Ovary (tissue), 9 donors: ENCODE measurements around the gene STX16. TPM values are rescaled to one million over a fixed set of nuclear protein-coding genes. Genes with fewer than 3 reads are reported as not detected.
"Not testable (repeated sequence)": the region's sequence is repeated elsewhere in the genome, so short reads cannot be mapped to it uniquely, and the experiment has no call there.

Source experiments
- DNase-seq, 5 donors: peaks; one replicate each; pipeline ENCODE4 v3.0.0-alpha.2; 2019 to 2020
- H3K27ac ChIP-seq, 2 donors: fragments of 200-600 bp; one replicate each; pipeline versions ENCODE4 v1.5.1 to v1.8.0; 2019 to 2022
- H3K27me3 ChIP-seq: fragments of 200-600 bp; one replicate; pipeline ENCODE4 v1.8.0; 2022
- H3K36me3 ChIP-seq: fragments of 200-600 bp; sonication (generic); one replicate; pipeline ENCODE4 v1.5.1; 2019
- H3K4me1 ChIP-seq: one replicate; pipeline ENCODE4 v1.8.1; 2013; ENCODE audit warnings: mild to moderate bottlenecking, moderate library complexity; ENCODE audit not compliant: insufficient read depth
- H3K4me3 ChIP-seq: fragments of 200-600 bp; sonication (generic); one replicate; pipeline ENCODE4 v1.5.1; 2017
- H3K9me3 ChIP-seq, 2 donors: fragments of 200-600 bp in 1 of 2; sonication (generic) in 1 of 2; one replicate each; pipeline versions ENCODE4 v1.5.1 to v1.8.1; 2013 to 2019; ENCODE audit warnings: mild to moderate bottlenecking in 1 of 2, moderate library complexity in 1 of 2
- EP300 ChIP-seq: sonication (generic); formaldehyde crosslinking; IDR thresholded peaks from one replicate; pipeline ENCODE4 v1.6.1; 2017; ENCODE audit warnings: antibody characterized with exemption
- POLR2A ChIP-seq: fragments of 450-650 bp; IDR thresholded peaks from one replicate; pipeline ENCODE4 v1.6.1; 2017; ENCODE audit warnings: antibody characterized with exemption, mild to moderate bottlenecking, moderate library complexity
- WGBS, 3 donors: extraction: QIAGEN DNeasy Blood & Tissue Kit in 1 of 3; methylation state at CpG; one replicate each; pipeline versions ENCODE4 v1.1.5 to v1.1.7; 2013 to 2017; 5-methylcytosine and 5-hydroxymethylcytosine counted together
- intact Hi-C, 4 donors: fragments of 100-400 bp; cut with DNase I; formaldehyde crosslinking; loops; one replicate each; pipeline versions ENCODE4 v1.11.0 to v1.15.1; 2022 to 2023
- polyA plus RNA-seq, 2 donors: library from polyadenylated mRNA; stranded (reverse); fragments of 200-250 nt in 1 of 2; fragments of 350-450 nt in 1 of 2; fragmentation: Illumina TruSeq in 1 of 2; extraction: RNeasy Lipid Tissue Mini Kit (QIAGEN cat#74804) in 1 of 2; gene quantifications; one replicate each; pipeline ENCODE4 v1.2.3, GENCODE V29; 2013 to 2014
- total RNA-seq, 7 donors: library from RNA; depleted of rRNA in 2 of 7; stranded (reverse); fragments of >200 nt in 2 of 7; fragmentation: NEBNext Ultra II Directional in 3 of 7; extraction: Animal tissue kit (Norgen Biotek cat#: 25700) in 3 of 7; gene quantifications; one replicate each; pipeline versions ENCODE4 v1.1.0 to v1.2.4, GENCODE V29; 2016 to 2023
- TF ChIP-seq, protein P1 (sequence below), 3 donors: fragments of 450-650 bp in 2 of 3; fragments of 200-600 bp in 1 of 3; IDR thresholded peaks; one replicate each; pipeline versions ENCODE4 v1.5.1 to v1.8.0; 2016 to 2022; ENCODE audit warnings: antibody characterized with exemption in 3 of 3, mild to moderate bottlenecking in 1 of 3
- donor health status: DM: no; HTN: no; CAD: no; lungs with moderate emphysema.
- donor health status: DM: no; HTN: no; CAD: no.
- donor health status: Bipolar disorder and iron deficiency.
- donor health status: DM: yes; HTN: yes; CAD: no.
- donor health status: DM: no; HTN: no; CAD: no.
- donor health status: DM: yes; HTN: yes; CAD: no.

STX16 gene
- total and polyA plus RNA-seq, 9 donors: 31.9 to 55.8 (median 46.5) TPM

DNA sequence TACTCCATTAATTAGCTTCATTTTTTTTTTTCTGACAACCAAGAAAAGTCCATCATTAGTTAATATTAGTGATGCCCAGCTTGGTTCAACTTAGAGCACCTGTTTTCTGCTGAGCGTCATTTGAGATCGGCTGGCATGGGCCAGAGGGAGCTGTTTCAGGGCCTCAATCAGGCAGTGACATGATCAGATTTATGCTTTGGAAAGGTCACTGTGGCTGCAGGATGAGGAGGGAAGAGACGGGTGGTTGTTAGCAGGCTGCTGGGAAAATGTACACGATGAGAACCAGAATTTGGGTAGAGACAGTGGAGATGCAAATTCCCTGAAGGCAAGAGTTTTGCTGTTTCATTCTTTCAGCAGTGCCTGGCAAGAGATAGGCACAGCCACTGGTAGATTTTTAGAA lies 4.4 kb upstream of the STX16 start:
- intact Hi-C loops: loop anchor here in 2 of 4 donors (5.0 kb wide), 1 partner anchor 409 kb away; no protein-coding TSS in a partner anchor
- Histone ChIP-seq H3K27ac (no peak overlapping the region), H3K4me3 (no peak overlapping the region), H3K9me3 (no peaks in the 10 kb centered on the region), H3K4me1 (peaks cover 3% of the 10 kb centered on the region), H3K27me3 (no peaks in the 10 kb centered on the region), H3K36me3 (no peaks in the 10 kb centered on the region)
- WGBS, 3 donors: 70 to 74% (median 71%) methylated on average over 4 of the region's 4 CpGs
- TF ChIP-seq EP300: no peak
- no peak for DNase-seq

DNA sequence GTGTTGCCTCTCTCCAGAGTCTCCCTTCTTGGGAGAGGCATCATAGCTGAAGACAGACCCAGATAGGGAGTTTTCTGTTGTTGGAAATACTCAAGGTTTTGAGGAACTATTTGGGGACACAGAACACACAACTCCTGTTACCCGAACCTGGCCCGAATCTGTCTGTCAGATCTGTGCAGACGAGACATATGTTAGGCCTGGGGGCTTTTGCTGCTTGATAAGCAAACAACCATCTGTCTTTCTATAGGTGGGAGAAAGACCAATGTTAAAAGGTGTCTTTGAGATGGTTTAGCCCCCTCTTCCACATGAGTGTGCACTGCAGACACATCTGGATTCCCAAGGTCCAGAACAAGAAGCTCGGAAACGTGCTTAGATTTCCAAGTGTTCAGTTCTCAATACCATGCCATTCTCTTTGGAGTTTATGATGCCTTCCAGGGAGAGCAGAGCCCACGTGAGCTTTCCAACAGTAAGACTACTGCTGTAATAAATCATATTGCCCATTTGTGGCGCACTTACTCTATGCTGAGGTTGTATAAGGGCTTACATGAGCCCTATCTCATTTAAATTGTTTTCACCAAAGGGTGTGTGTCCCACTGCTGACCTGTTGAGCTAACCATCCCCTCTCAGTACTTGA lies 3.8 kb upstream of the STX16 start:
- Histone ChIP-seq H3K9me3 (no peaks in the 10 kb centered on the region), H3K27ac (no peak overlapping the region), H3K36me3 (no peaks in the 10 kb centered on the region), H3K4me1 (peaks cover 3% of the 10 kb centered on the region), H3K4me3 (no peak overlapping the region), H3K27me3 (no peaks in the 10 kb centered on the region)
- TF ChIP-seq POLR2A (no peak), EP300 (no peak)
- TF ChIP-seq, protein P1, sequence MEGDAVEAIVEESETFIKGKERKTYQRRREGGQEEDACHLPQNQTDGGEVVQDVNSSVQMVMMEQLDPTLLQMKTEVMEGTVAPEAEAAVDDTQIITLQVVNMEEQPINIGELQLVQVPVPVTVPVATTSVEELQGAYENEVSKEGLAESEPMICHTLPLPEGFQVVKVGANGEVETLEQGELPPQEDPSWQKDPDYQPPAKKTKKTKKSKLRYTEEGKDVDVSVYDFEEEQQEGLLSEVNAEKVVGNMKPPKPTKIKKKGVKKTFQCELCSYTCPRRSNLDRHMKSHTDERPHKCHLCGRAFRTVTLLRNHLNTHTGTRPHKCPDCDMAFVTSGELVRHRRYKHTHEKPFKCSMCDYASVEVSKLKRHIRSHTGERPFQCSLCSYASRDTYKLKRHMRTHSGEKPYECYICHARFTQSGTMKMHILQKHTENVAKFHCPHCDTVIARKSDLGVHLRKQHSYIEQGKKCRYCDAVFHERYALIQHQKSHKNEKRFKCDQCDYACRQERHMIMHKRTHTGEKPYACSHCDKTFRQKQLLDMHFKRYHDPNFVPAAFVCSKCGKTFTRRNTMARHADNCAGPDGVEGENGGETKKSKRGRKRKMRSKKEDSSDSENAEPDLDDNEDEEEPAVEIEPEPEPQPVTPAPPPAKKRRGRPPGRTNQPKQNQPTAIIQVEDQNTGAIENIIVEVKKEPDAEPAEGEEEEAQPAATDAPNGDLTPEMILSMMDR (IDR thresholded peaks at IDR 0.05): no peak
- DNase-seq: no peak
- 83 to 89% (median 87%) methylated on average over 7 of the region's 7 CpGs for WGBS, 3 donors
- intact Hi-C loops: loop anchor here in 2 of 4 donors (5.0 kb wide), 1 partner anchor 410 kb away; no protein-coding TSS in a partner anchor

DNA sequence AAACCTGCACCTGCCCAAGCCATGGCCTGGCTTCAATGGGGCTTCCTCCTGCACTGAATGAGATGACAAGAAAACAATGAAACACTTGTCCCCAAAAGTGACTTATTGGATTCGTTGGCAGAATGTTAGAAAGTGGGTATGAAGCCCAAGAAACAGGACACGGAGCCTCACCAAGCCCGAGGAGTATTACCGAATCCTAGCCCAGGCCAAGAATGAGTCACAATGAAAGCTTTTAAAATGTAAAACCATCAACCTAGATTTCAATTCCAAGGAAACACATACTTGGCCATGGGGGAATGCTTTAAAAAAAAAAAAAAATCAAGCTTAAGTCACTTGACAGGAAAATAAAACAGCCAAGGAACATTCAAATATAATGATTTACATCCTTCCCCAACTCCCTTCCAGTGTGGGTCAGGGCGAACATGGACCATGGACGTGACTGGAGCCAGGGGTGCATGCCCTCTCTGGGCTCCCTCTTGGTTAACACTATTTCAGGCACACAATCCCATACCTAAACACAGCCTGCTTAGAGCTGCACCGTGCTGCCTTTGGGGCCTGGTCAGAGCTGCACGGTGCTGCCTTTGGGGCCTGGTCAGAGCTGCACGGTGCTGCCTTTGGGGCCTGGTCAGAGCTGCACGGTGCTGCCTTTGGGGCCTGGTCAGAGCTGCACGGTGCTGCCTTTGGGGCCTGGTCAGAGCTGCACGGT lies 3.1 kb upstream of the STX16 start:
- H3K27ac ChIP-seq: no peak overlapping the region
- H3K36me3 ChIP-seq: no peaks in the 10 kb centered on the region
- TF ChIP-seq EP300 (no peak), POLR2A (no peak)
- TF ChIP-seq, protein P1 (IDR thresholded peaks at IDR 0.05): no peak
- intact Hi-C loops: loop anchor here in 2 of 4 donors (5.0 kb wide), 1 partner anchor 411 kb away; no protein-coding TSS in a partner anchor
- H3K27me3 ChIP-seq: no peaks in the 10 kb centered on the region
- H3K4me1 ChIP-seq: peaks cover 3% of the 10 kb centered on the region
- no peak overlapping the region for H3K4me3 ChIP-seq
- DNase-seq: no peak
- H3K9me3 ChIP-seq: no peaks in the 10 kb centered on the region
- 59 to 86% (median 80%) methylated on average over 10 to 11 of the region's 12 CpGs for WGBS, 3 donors

DNA sequence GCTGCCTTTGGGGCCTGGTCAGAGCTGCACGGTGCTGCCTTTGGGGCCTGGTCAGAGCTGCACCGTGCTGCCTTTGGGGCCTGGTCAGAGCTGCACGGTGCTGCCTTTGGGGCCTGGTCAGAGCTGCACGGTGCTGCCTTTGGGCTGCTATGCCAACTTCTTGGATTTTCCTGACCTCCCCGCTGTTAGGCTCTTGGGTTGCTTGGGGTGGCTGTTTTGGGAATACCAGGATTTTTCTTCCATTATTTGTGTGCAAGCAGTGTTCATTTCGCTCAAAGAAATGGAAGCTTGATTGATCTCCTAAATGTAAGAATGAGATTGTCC lies 2.6 kb upstream of the STX16 start:
- H3K27ac ChIP-seq, H3K4me1 ChIP-seq, H3K4me3 ChIP-seq, DNase-seq, H3K9me3 ChIP-seq, H3K36me3 ChIP-seq, H3K27me3 ChIP-seq: not testable (repeated sequence)
- intact Hi-C loops: loop anchor here in 2 of 4 donors (5.0 kb wide), 1 partner anchor 411 kb away; no protein-coding TSS in a partner anchor
- WGBS, 3 donors: 74 to 87% (median 87%) methylated on average over 5 to 6 of the region's 6 CpGs

DNA sequence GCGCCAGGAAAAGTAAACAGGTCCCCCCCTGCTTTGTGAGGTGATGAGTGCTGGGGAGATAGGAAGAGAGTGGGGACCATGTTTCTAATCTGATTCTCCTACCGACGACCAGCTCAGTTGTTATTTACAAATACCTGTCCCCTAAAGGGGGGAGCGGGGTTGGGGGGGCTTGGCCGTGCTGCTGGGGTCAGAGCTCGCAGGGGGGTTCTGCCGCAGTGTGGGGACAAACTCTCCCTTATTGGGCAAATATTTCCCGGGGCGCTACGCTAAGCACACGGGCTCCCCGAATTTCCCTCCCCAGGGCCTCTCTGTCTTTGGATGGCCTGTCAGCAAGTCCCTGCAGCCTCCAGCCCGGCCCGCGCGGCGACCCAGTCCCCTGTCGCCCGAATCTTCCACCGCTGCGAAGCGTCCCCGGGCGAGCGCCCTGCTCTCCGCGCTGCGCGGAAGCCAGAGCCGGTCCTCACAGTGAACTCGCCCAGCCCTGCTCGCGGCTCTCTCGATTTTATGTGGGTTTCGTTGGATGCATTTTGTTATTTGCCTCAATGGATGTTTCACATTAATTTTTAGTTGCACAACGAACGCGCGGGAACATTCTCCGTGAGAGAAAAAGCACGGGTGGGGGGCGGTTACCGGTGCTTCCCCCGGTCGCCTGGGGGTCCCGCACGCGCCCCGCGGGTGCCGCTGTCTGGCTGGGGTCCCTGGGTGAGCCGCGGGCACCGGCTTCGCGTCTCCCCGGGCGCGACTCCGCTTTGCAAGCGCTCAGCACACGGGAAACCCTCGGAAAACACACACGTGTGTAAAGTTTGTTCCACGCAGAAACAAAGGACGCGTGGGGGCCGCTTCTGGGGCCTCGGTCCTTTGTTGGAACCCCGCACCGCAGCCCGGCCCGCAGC lies 1.5 kb upstream of the STX16 start:
- WGBS, 3 donors: 30 to 42% (median 30%) methylated on average over 71 to 73 of the region's 73 CpGs
- peaks cover 5% of the 10 kb centered on the region for H3K4me1 ChIP-seq
- peak overlapping the region; percentile 83 for H3K4me3 ChIP-seq
- TF ChIP-seq EP300 (no peak), POLR2A (no peak)
- TF ChIP-seq, protein P1 (IDR thresholded peaks at IDR 0.05): no peak
- peak overlapping the region; percentile 75 to 85 for H3K27ac ChIP-seq
- H3K27me3 ChIP-seq: no peaks in the 10 kb centered on the region
- no peaks in the 10 kb centered on the region for H3K9me3 ChIP-seq
- no peaks in the 10 kb centered on the region for H3K36me3 ChIP-seq
- DNase-seq: peak in 3 of 5 donors; percentile 40 to 54 (median 49)
- intact Hi-C loops: loop anchor here in 3 of 4 donors (5.0 kb wide), 3 partner anchors 43 to 412 kb away; partner anchors contain the start of gene NPEPL1 (in 1 of the 3)
